Sigmoid colon (tissue), 7 donors: Measurements from ENCODE around the gene MEGF11. TPM values are rescaled to one million over a fixed set of nuclear protein-coding genes. Genes with fewer than 3 reads are reported as not detected.

Experiments
- DNase-seq: peaks from one replicate; pipeline ENCODE4 v3.0.0-alpha.2; 2019
- H3K27ac ChIP-seq, 4 donors: fragments of 200-600 bp; sonication (generic); one replicate each; pipeline ENCODE4 v1.5.1; 2016 to 2019; ENCODE audit warnings: mild to moderate bottlenecking in 1 of 4
- H3K27me3 ChIP-seq, 3 donors: fragments of 200-600 bp; sonication (generic); one replicate each; pipeline ENCODE4 v1.5.1; 2019; ENCODE audit warnings: mild to moderate bottlenecking in 1 of 3
- H3K36me3 ChIP-seq, 4 donors: fragments of 200-600 bp; sonication (generic); one replicate each; pipeline ENCODE4 v1.5.1; 2016 to 2019
- H3K4me1 ChIP-seq, 4 donors: fragments of 200-600 bp; sonication (generic); one replicate each; pipeline ENCODE4 v1.5.1; 2017 to 2019
- H3K4me3 ChIP-seq, 4 donors: fragments of 200-600 bp; sonication (generic); one replicate each; pipeline ENCODE4 v1.5.1; 2017 to 2019; ENCODE audit warnings: mild to moderate bottlenecking in 2 of 4, moderate library complexity in 1 of 4
- H3K9me3 ChIP-seq, 4 donors: fragments of 200-600 bp in 3 of 4; sonication (generic) in 3 of 4; one replicate each; pipeline versions ENCODE4 v1.5.1 to v1.6.1; 2013 to 2019
- CTCF ChIP-seq, 4 experiments: fragments of 450-650 bp in 3 of 4; fragments of 200-600 bp in 1 of 4; IDR thresholded peaks; one replicate each; pipeline ENCODE4 v1.5.1; 2016 to 2019; ENCODE audit warnings: antibody characterized with exemption in 4 of 4, mild to moderate bottlenecking in 3 of 4, moderate library complexity in 2 of 4
- EP300 ChIP-seq, 4 donors: sonication (generic); formaldehyde crosslinking; IDR thresholded peaks; one replicate each; pipeline ENCODE4 v1.6.1; 2017; ENCODE audit warnings: antibody characterized with exemption in 4 of 4
- POLR2A ChIP-seq, 2 donors: fragments of 450-650 bp; IDR thresholded peaks; one replicate each; pipeline ENCODE4 v1.6.1; 2016; ENCODE audit warnings: antibody characterized with exemption in 2 of 2, mild to moderate bottlenecking in 2 of 2, moderate library complexity in 2 of 2
- POLR2AphosphoS5 ChIP-seq, 4 donors: sonication (generic); formaldehyde crosslinking; IDR thresholded peaks; one replicate each; pipeline ENCODE4 v1.6.1; 2017; ENCODE audit warnings: antibody characterized with exemption in 4 of 4
- WGBS, 2 donors: extraction: QIAGEN DNeasy Blood & Tissue Kit; methylation state at CpG; one replicate each; pipeline ENCODE4 v1.1.7; 2013; 5-methylcytosine and 5-hydroxymethylcytosine counted together
- intact Hi-C: fragments of 100-400 bp; cut with DNase I; formaldehyde crosslinking; loops from one replicate; pipeline ENCODE4 v1.15.1; 2023
- polyA plus RNA-seq, 3 donors: library from polyadenylated mRNA; stranded (reverse); fragments of 200-250 nt; gene quantifications; one replicate each; pipeline ENCODE4 v1.2.3, GENCODE V29; 2013
- total RNA-seq, 4 donors: library from RNA; depleted of rRNA; stranded (reverse); fragments of >200 nt; gene quantifications; one replicate each; pipeline ENCODE4 v1.1.0, GENCODE V29; 2016
- donor health status: healthy with polysubstance abuse.
- donor health status: Bipolar disorder and iron deficiency.
- donor health status: healthy.

MEGF11 gene
- total and polyA plus RNA-seq, 7 donors: 0.04 TPM; not detected in 6

- no peak overlapping the region for H3K4me3 ChIP-seq
- intact Hi-C loops: no loop called here
- no peaks in the 10 kb centered on the region for H3K36me3 ChIP-seq
- no peaks in the 10 kb centered on the region for H3K9me3 ChIP-seq
- DNase-seq: no peak
- H3K27me3 ChIP-seq: no peaks in the 10 kb centered on the region
- no peak for TF ChIP-seq POLR2AphosphoS5 (IDR thresholded peaks at IDR 0.05)
- no peak for TF ChIP-seq CTCF (IDR thresholded peaks at IDR 0.05)
- H3K27ac ChIP-seq: no peak overlapping the region
- no peaks in the 10 kb centered on the region for H3K4me1 ChIP-seq
- WGBS, 2 donors: 61 to 65% methylated on average over 2 of the region's 2 CpGs
Measured at GRCh38 chr15:66216806-66217205, 36.7 kb downstream of the MEGF11 start.

GRCh38 chr15:66215811-66216210 is 37.7 kb downstream of the MEGF11 start:
- no peak overlapping the region for H3K4me3 ChIP-seq
- no peaks in the 10 kb centered on the region for H3K9me3 ChIP-seq
- no peaks in the 10 kb centered on the region for H3K4me1 ChIP-seq
- H3K27ac ChIP-seq: no peak overlapping the region
- TF ChIP-seq EP300 (IDR thresholded peaks at IDR 0.05) (no peak), POLR2AphosphoS5 (IDR thresholded peaks at IDR 0.05) (no peak), POLR2A (IDR thresholded peaks at IDR 0.05) (no peak), CTCF (IDR thresholded peaks at IDR 0.05) (no peak)
- WGBS, 2 donors: 87% methylated on average over 4 of the region's 4 CpGs
- H3K27me3 ChIP-seq: no peaks in the 10 kb centered on the region
- H3K36me3 ChIP-seq: no peaks in the 10 kb centered on the region
- intact Hi-C loops: no loop called here
- no peak for DNase-seq

GRCh38 chr15:66214246-66214645 is 39.3 kb downstream of the MEGF11 start:
- no peaks in the 10 kb centered on the region for H3K4me1 ChIP-seq
- H3K4me3 ChIP-seq: no peak overlapping the region
- H3K27ac ChIP-seq: no peak overlapping the region
- no peaks in the 10 kb centered on the region for H3K9me3 ChIP-seq
- no peaks in the 10 kb centered on the region for H3K36me3 ChIP-seq
- no peak for DNase-seq
- TF ChIP-seq POLR2A (IDR thresholded peaks at IDR 0.05) (no peak), CTCF (IDR thresholded peaks at IDR 0.05) (no peak), POLR2AphosphoS5 (IDR thresholded peaks at IDR 0.05) (no peak), EP300 (IDR thresholded peaks at IDR 0.05) (no peak)
- H3K27me3 ChIP-seq: no peaks in the 10 kb centered on the region
- WGBS, 2 donors: 54 to 78% methylated on average over 4 of the region's 4 CpGs
- intact Hi-C loops: no loop called here

- DNase-seq: peak; percentile 38
- WGBS, 2 donors: 68 to 87% methylated on average over 5 of the region's 5 CpGs
- no peaks in the 10 kb centered on the region for H3K36me3 ChIP-seq
- no peak overlapping the region for H3K27ac ChIP-seq
- TF ChIP-seq POLR2AphosphoS5 (IDR thresholded peaks at IDR 0.05): no peak
- no peak for TF ChIP-seq EP300 (IDR thresholded peaks at IDR 0.05)
- no peak for TF ChIP-seq POLR2A (IDR thresholded peaks at IDR 0.05)
- no peaks in the 10 kb centered on the region for H3K9me3 ChIP-seq
- no peak overlapping the region for H3K4me3 ChIP-seq
- intact Hi-C loops: no loop called here
- no peaks in the 10 kb centered on the region for H3K4me1 ChIP-seq
- H3K27me3 ChIP-seq: no peaks in the 10 kb centered on the region
Measured at GRCh38 chr15:66212563-66212921, 41.0 kb downstream of the MEGF11 start.

GRCh38 chr15:66211670-66212562 is 41.6 kb downstream of the MEGF11 start:
- Histone ChIP-seq H3K27me3 (no peaks in the 10 kb centered on the region), H3K9me3 (no peaks in the 10 kb centered on the region), H3K4me3 (no peak overlapping the region), H3K27ac (no peak overlapping the region), H3K4me1 (no peaks in the 10 kb centered on the region), H3K36me3 (no peaks in the 10 kb centered on the region)
- 84 to 87% methylated on average over 11 of the region's 11 CpGs for WGBS, 2 donors
- no peak for DNase-seq
- no peak for TF ChIP-seq CTCF (IDR thresholded peaks at IDR 0.05)
- TF ChIP-seq POLR2A (IDR thresholded peaks at IDR 0.05): no peak
- no peak for TF ChIP-seq POLR2AphosphoS5 (IDR thresholded peaks at IDR 0.05)
- no peak for TF ChIP-seq EP300 (IDR thresholded peaks at IDR 0.05)
- intact Hi-C loops: no loop called here
